GM13977 (cell line): ENCODE measurements around the gene TEAD1.

ENCODE experiments used
- DNase-seq: peaks from one replicate; pipeline ENCODE4 v3.0.0; 2012; ENCODE audit warnings: low spot score
- CTCF ChIP-seq: IDR thresholded peaks from 2 replicates; pipeline ENCODE4 v1.5.1; 2012; ENCODE audit warnings: mild to moderate bottlenecking, control low read depth; ENCODE audit not compliant: insufficient read depth; ENCODE audit errors: extremely low read depth, missing control alignments
- in situ Hi-C: fragments of 300-500 bp; cut with MboI; formaldehyde crosslinking; loops from one replicate; pipeline ENCODE4 v1.12.0; 2022; ENCODE audit warnings: low sequenced_read_pairs, low pct_unique_long_range_greater_than_20kb, mixed read lengths, inconsistent platforms; ENCODE audit not compliant: unreplicated experiment

Gene TEAD1

GRCh38 chr11:12936200-12936599 lies 262.0 kb downstream of the TEAD1 start:
- TF ChIP-seq CTCF, result no peak
- in situ Hi-C loops, result no loop called here
- no peak for DNase-seq

GRCh38 chr11:12938590-12939247 lies 264.5 kb downstream of the TEAD1 start:
- DNase-seq, result no peak
- no peak for TF ChIP-seq CTCF
- in situ Hi-C loops, result no loop called here

- in situ Hi-C loops, result no loop called here
- DNase-seq, result no peak
- TF ChIP-seq CTCF, result no peak
These were observed 267.4 kb downstream of the TEAD1 start for GRCh38 chr11:12941671-12942070.

- in situ Hi-C loops, result no loop called here
- no peak for TF ChIP-seq CTCF
- DNase-seq, result no peak
These were observed 267.9 kb downstream of the TEAD1 start for GRCh38 chr11:12942157-12942556.

- no peak for TF ChIP-seq CTCF
- in situ Hi-C loops, result no loop called here
- no peak for DNase-seq
These were observed 269.1 kb downstream of the TEAD1 start for GRCh38 chr11:12943311-12943710.

GRCh38 chr11:12944889-12945288 lies 270.7 kb downstream of the TEAD1 start:
- TF ChIP-seq CTCF, result no peak
- in situ Hi-C loops, result no loop called here
- no peak for DNase-seq
